ENCODE data around the gene ALG14.

- TF ChIP-seq CTCF (IDR thresholded peaks at IDR 0.05; ENCODE audit: insufficient read depth, low read length) = no peak
- TF ChIP-seq REST (IDR thresholded peaks at IDR 0.05; ENCODE audit: insufficient replicate concordance, low read depth) = no peak
- no peak for TF ChIP-seq POLR2AphosphoS5 (IDR thresholded peaks at IDR 0.05; ENCODE audit: low read depth)
- TF ChIP-seq SPI1 (IDR thresholded peaks at IDR 0.05; ENCODE audit: borderline replicate concordance, low read depth) = no peak
These were observed 97.9 kb downstream of the ALG14 start for GRCh38 chr1:94974824-94975223.
